ENCODE results near the gene PKP2. TPM values are rescaled to one million over a fixed set of nuclear protein-coding genes. Genes with fewer than 3 reads are reported as not detected.

PKP2 gene
- total and polyA plus RNA-seq, 2 of the 8 experiments (the other 6 are each of a cell fraction or from before 2014, with no cell fraction given), result 9.6 to 44.8 TPM

DNA sequence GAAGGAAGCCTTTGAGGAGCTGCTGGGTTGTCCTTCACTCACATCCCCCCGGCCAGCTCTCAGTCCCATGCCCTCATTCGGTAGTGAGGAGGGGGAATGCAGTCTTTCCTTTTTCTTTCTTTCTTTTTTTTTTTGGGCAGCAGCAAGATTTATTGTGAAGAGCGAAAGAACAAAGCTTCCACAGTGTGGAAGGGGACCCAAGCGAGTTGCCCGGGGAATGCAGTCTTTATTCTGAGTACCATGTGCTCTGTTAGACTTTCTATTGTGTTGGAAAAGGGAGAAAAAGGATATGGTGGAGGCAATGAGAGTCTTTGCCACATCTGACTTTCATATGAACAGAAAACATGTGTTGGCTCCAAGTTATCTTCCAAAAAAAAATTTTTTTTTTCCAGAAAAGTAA is 111.0 kb downstream of the PKP2 start:
- H2BK15ac ChIP-seq (ENCODE audit: low read length), result no peak overlapping the region
- no peak overlapping the region for H2AK5ac ChIP-seq (ENCODE audit: low read depth, low read length)
- no peaks in the 10 kb centered on the region for H3K9me3 ChIP-seq (ENCODE audit: insufficient read depth in 2 of 2, low read depth in 1 of 2, low read length in 1 of 2)
- H3K27ac ChIP-seq (ENCODE audit: low read depth, low read length), result no peak overlapping the region
- WGBS, 2 experiments (ENCODE audit: extremely low coverage in 1 of 2, insufficient coverage in 1 of 2, insufficient read length in 1 of 2, insufficient replicate concordance in 2 of 2, low coverage in 1 of 2, low lambda C conversion rate in 2 of 2, missing lambda C conversion rate in 1 of 2), result 91% methylated on average over 4 of the region's 5 CpGs; no CpG with 5 or more reads in 1 of the 2 experiments
- H4K8ac ChIP-seq (ENCODE audit: extremely low read depth, insufficient read depth, low read length), result no peak overlapping the region
- no peak overlapping the region for H2BK120ac ChIP-seq (replicated peaks; ENCODE audit: low read depth, low read length)
- H3K18ac ChIP-seq (ENCODE audit: extremely low read depth, low read length), result no peak overlapping the region
- H2BK12ac ChIP-seq (ENCODE audit: low read depth, low read length), result no peak overlapping the region
- H3K79me1 ChIP-seq (ENCODE audit: low read depth, low read length), result no peaks in the 10 kb centered on the region
- no peaks in the 10 kb centered on the region for H3K27me3 ChIP-seq (replicated peaks in 1 of 4; ENCODE audit: control insufficient read depth in 3 of 4, extremely low read depth in 1 of 4, insufficient read depth in 3 of 4, low read length in 3 of 4)
- ChIA-PET CTCF (ENCODE audit: partially characterized antibody) (interaction anchor here (1.1 to 1.9 kb wide), 2 partner anchors 25 to 30 kb away, joined by 4 to 7 read pairs; partner anchors contain the start of gene YARS2), POLR2A (ENCODE audit: partially characterized antibody) (interaction anchor here (0.9 kb wide), 1 partner anchor 30 kb away, joined by 3 read pairs; the partner anchor contains the start of gene YARS2)
- no peak overlapping the region for H3K23ac ChIP-seq (ENCODE audit: insufficient read length)
- FAIRE-seq (no peak), DNase-seq (ENCODE audit: low read depth in 1 of 2, low spot score in 2 of 2) (no peak)
- H3K4me1 ChIP-seq (replicated peaks in 1 of 4; ENCODE audit: control insufficient read depth in 3 of 4, insufficient read depth in 4 of 4, low read length in 3 of 4), result no peaks in the 10 kb centered on the region
- no peak overlapping the region for H3K56ac ChIP-seq (replicated peaks; ENCODE audit: insufficient read length, low read depth, low read length)
- no peak overlapping the region for H3K4me3 ChIP-seq (ENCODE audit: extremely low read depth in 1 of 4, insufficient read depth in 2 of 4, low read depth in 3 of 4, low read length in 4 of 4)
- H2BK5ac ChIP-seq (ENCODE audit: low read depth, low read length), result no peak overlapping the region
- H3K36me3 ChIP-seq (ENCODE audit: control insufficient read depth in 2 of 4, insufficient read depth in 4 of 4, low read length in 3 of 4), result peaks cover 0 to 2% (median 0%) of the 10 kb centered on the region in 4 experiments; a peak in 1 of 8 replicates
- no peak overlapping the region for H4K5ac ChIP-seq (ENCODE audit: insufficient read length, low read depth, low read length)
- no peaks in the 10 kb centered on the region for H3K79me2 ChIP-seq (ENCODE audit: control insufficient read depth in 1 of 2, insufficient read depth in 2 of 2, low read length in 2 of 2)
- H2AFZ ChIP-seq (ENCODE audit: low read length), result no peak overlapping the region
- H3K14ac ChIP-seq (ENCODE audit: insufficient read length), result no peak overlapping the region
- H3K4me2 ChIP-seq (ENCODE audit: insufficient read depth in 1 of 2, low read depth in 2 of 2, low read length in 2 of 2), result no peak overlapping the region
- TF ChIP-seq GABPA (IDR thresholded peaks at IDR 0.05; ENCODE audit: borderline replicate concordance, insufficient read depth, low read length), result no peak
- TF ChIP-seq SIRT6 (IDR thresholded peaks at IDR 0.05; ENCODE audit: low read length), result no peak
- TF ChIP-seq RXRA (IDR thresholded peaks at IDR 0.05; ENCODE audit: insufficient read depth, low read depth, low read length), result no peak
- TF ChIP-seq KDM5A (IDR thresholded peaks at IDR 0.05; ENCODE audit: low read length), result no peak
- no peak for TF ChIP-seq FOSL1 (IDR thresholded peaks at IDR 0.05; ENCODE audit: insufficient read depth, low read depth, low read length)
- TF ChIP-seq TCF12 (IDR thresholded peaks at IDR 0.05; ENCODE audit: low read depth, low read length), result no peak
- TF ChIP-seq EP300 (IDR thresholded peaks at IDR 0.05; ENCODE audit: borderline replicate concordance in 1 of 2, low read depth in 2 of 2, low read length in 2 of 2), result no peak
- TF ChIP-seq RAD21 (IDR thresholded peaks at IDR 0.05 in 1 of 2, conservative IDR thresholded peaks at IDR 0.05 in 1 of 2; ENCODE audit: low read depth in 2 of 2, low read length in 2 of 2), result no peak
- TF ChIP-seq JUND (IDR thresholded peaks at IDR 0.05; ENCODE audit: low read length), result no peak
- TF ChIP-seq CBX8 (IDR thresholded peaks at IDR 0.05; ENCODE audit: borderline replicate concordance, low read depth, low read length), result no peak
- TF ChIP-seq CHD2 (IDR thresholded peaks at IDR 0.05; ENCODE audit: low read length), result no peak
- TF ChIP-seq EGR1 (IDR thresholded peaks at IDR 0.05; ENCODE audit: borderline replicate concordance, low read depth, low read length), result no peak
- TF ChIP-seq MAFK (IDR thresholded peaks at IDR 0.05; ENCODE audit: low read depth, low read length), result no peak
- no peak overlapping the region for H2BK20ac ChIP-seq (ENCODE audit: low read length)
- H3K23me2 ChIP-seq (ENCODE audit: low read depth, low read length), result no peaks in the 10 kb centered on the region
- H4K20me1 ChIP-seq (replicated peaks in 1 of 2; ENCODE audit: control insufficient read depth in 1 of 2, insufficient read depth in 2 of 2, low read length in 2 of 2), result no peaks in the 10 kb centered on the region
- H4K91ac ChIP-seq (replicated peaks; ENCODE audit: insufficient read length, low read length), result no peak overlapping the region
- H3K9ac ChIP-seq (replicated peaks in 1 of 4; ENCODE audit: extremely low read depth in 1 of 4, low read depth in 3 of 4, low read length in 3 of 4), result no peak overlapping the region
- no peak overlapping the region for H3K4ac ChIP-seq (replicated peaks; ENCODE audit: insufficient read length, low read depth, low read length)
